Ascending aorta (tissue), 2 donors: ENCODE results near the gene ADAM19. TPM values are rescaled to one million over a fixed set of nuclear protein-coding genes. Genes with fewer than 3 reads are reported as not detected.
A peak's percentile ranks its signal among the peaks of the same experiment; 100 is the strongest.

Experiments used
- DNase-seq, 2 donors: peaks; one replicate each; pipeline ENCODE4 v3.0.0-alpha.2; 2019; ENCODE audit warnings: low spot score in 2 of 2
- H3K27ac ChIP-seq, 2 donors: fragments of 200-600 bp; sonication (generic); one replicate each; pipeline ENCODE4 v1.5.1; 2016 to 2017; ENCODE audit warnings: mild to moderate bottlenecking in 1 of 2
- H3K27me3 ChIP-seq: fragments of 200-600 bp; sonication (generic); one replicate; pipeline ENCODE4 v1.5.1; 2017
- H3K36me3 ChIP-seq, 2 donors: fragments of 200-600 bp; sonication (generic); one replicate each; pipeline ENCODE4 v1.5.1; 2016
- H3K4me1 ChIP-seq, 2 donors: fragments of 200-600 bp; sonication (generic); one replicate each; pipeline ENCODE4 v1.5.1; 2016 to 2017; ENCODE audit warnings: mild to moderate bottlenecking in 1 of 2
- H3K4me3 ChIP-seq, 2 donors: fragments of 200-600 bp; sonication (generic); one replicate each; pipeline ENCODE4 v1.5.1; 2016 to 2017; ENCODE audit warnings: mild to moderate bottlenecking in 1 of 2
- H3K9me3 ChIP-seq, 2 donors: fragments of 200-600 bp; sonication (generic); one replicate each; pipeline ENCODE4 v1.5.1; 2016
- intact Hi-C: fragments of 100-400 bp; cut with DNase I; formaldehyde crosslinking; loops from one replicate; pipeline ENCODE4 v1.15.1; 2023
- total RNA-seq: library from RNA; depleted of rRNA; stranded (reverse); fragments of >200 nt; gene quantifications from one replicate; pipeline ENCODE4 v1.1.0, GENCODE V29; 2016
- TF ChIP-seq, protein P1 (sequence below), 3 experiments: fragments of 200-600 bp in 2 of 3; fragments of 450-650 bp in 1 of 3; sonication (generic) in 2 of 3; IDR thresholded peaks; one replicate each; pipeline ENCODE4 v1.5.1; 2016 to 2019; ENCODE audit warnings: antibody characterized with exemption in 3 of 3, mild to moderate bottlenecking in 1 of 3, moderate library complexity in 1 of 3

ADAM19 gene
- total RNA-seq, 1 donor from 2014 or later: 11.7 TPM

DNA sequence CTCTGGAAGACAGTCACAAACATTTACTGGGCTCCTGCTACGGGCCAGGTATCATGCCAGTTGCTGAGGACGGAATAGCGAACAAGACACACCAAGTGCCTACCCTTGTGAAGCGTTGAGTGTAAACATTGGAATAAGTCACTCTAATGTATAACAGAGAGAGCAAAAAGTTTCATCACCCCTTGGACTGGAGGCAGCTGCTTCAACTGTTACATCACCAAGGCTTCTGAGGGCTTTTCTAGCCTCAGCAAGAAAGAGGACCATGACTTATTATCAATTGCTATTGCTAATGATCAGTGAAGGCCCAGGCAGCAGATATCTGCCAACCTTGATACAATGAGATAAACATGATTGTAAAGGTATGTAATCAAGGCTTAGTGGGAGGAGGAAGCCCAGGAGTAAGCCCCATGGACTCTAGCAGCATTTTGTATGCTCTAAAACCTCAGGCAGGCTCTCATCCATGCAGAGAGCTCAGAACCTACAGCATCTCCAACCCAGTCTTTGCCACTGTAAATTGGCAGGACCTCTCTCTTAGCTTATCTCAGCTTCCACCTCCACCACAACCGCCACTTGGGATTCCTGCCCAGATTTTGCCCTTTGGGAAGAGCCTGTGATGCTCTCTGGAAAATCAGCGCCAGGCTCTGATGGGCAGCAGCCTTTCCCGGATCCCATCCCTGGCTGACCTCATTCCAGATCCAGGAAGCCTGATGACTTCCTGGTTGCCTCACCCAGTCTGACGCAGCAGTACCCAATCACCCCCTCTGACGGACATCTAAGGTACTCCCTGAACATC is 54.5 kb downstream of the ADAM19 start:
- intact Hi-C loops: no loop called here
- Histone ChIP-seq H3K36me3 (peaks cover 3 to 12% of the 10 kb centered on the region in 2 donors), H3K9me3 (no peaks in the 10 kb centered on the region), H3K4me3 (no peak overlapping the region), H3K27ac (peak overlapping the region in 1 of 2 donors; percentile 8), H3K4me1 (peaks cover 7 to 8% of the 10 kb centered on the region in 2 donors), H3K27me3 (no peaks in the 10 kb centered on the region)
- peak in 1 of 2 donors; percentile 74 for DNase-seq
- TF ChIP-seq, protein P1, sequence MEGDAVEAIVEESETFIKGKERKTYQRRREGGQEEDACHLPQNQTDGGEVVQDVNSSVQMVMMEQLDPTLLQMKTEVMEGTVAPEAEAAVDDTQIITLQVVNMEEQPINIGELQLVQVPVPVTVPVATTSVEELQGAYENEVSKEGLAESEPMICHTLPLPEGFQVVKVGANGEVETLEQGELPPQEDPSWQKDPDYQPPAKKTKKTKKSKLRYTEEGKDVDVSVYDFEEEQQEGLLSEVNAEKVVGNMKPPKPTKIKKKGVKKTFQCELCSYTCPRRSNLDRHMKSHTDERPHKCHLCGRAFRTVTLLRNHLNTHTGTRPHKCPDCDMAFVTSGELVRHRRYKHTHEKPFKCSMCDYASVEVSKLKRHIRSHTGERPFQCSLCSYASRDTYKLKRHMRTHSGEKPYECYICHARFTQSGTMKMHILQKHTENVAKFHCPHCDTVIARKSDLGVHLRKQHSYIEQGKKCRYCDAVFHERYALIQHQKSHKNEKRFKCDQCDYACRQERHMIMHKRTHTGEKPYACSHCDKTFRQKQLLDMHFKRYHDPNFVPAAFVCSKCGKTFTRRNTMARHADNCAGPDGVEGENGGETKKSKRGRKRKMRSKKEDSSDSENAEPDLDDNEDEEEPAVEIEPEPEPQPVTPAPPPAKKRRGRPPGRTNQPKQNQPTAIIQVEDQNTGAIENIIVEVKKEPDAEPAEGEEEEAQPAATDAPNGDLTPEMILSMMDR (IDR thresholded peaks at IDR 0.05): no peak

DNA sequence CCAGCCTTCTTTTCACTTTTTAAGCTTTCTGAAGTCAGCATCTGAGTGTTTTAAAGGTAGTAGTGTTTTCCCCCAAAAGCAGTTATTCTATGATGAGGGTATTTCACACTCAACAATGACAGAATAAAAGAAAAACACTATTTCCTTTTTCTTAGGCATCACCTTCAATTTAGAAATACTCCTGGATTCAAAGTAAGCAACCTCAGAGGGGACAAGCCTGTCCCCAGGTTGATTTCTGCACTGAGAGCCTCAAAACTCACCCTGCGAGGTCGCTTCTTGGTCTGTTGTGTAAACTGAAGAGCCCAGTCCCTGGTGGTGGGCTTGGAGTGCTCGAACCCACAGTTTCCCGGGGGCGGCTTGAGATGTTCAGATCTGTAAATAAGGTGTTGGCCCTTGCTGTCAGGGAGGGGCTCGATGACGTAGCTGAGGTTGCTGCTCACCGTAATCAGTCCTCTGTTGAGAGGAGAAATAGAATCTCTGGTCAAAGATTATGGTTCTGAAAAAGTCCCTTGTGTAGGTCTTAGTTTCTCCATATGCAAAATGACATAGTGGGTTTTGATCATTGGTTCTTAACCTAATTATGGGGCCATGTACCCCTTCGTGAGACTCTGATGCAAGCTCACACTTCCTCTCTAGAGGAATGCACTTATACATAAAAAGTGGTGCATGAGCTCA is 55.9 kb downstream of the ADAM19 start:
- H3K4me1 ChIP-seq: peaks cover 10 to 12% of the 10 kb centered on the region in 2 donors
- no peak overlapping the region for H3K27ac ChIP-seq
- H3K27me3 ChIP-seq: no peaks in the 10 kb centered on the region
- TF ChIP-seq, protein P1 (IDR thresholded peaks at IDR 0.05): no peak
- DNase-seq: no peak
- H3K36me3 ChIP-seq: peaks cover 3 to 12% of the 10 kb centered on the region in 2 donors
- no peak overlapping the region for H3K4me3 ChIP-seq
- H3K9me3 ChIP-seq: no peaks in the 10 kb centered on the region
- intact Hi-C loops: no loop called here

DNA sequence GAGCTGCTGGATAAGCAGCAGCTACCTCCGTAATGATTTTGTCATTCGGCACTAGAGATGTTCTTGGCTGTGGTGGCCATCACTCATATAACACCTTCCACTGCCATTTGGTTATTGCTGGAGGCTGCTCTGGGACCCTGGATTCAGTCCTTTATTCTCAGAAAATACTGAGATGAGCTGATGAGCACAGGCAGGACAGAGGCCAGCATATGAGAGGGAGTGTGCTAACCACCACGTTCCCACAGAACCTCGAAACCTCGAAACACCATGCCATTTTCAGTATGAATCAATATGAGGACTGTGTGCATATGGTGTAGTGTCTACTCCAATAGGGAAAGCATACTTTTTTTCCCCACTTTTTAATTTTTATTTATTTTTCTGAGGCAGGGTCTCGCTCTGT is 56.6 kb downstream of the ADAM19 start:
- intact Hi-C loops: no loop called here

DNA sequence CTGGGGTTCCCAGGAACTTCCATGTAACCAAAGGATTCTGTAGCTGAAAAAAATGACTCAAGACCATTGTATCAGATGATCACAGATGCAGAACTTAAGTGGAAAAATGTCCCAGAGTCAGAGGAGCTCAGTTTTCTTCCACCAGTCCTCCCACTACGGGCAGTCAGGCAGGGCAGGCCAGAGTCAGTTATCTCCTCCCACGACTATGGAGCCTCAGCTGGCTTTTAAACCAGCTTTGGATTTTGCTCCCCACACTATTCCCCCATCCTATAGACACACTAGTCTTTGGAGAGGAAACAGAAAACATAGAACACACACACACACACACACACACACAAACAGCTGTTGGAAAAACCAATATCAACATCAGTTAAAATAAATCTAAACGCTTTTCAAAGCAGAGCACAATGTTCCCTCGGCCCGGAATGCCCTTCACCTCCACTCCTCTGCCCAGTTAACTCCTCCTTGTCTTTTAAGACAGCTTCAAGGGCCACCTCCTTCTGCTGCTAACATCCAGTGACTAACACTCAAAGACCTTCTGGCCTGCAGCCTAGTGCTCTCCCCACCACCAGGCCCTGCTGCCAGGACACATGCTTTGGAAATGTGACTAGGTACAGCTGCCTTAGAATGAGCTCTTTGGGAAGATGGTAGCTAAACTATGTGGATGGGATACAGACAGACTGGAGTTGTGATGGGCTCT is 58.8 kb downstream of the ADAM19 start:
- TF ChIP-seq, protein P1 (IDR thresholded peaks at IDR 0.05): no peak
- no peaks in the 10 kb centered on the region for H3K9me3 ChIP-seq
- intact Hi-C loops: no loop called here
- peak overlapping the region; percentile 62 to 82 for H3K27ac ChIP-seq
- no peak overlapping the region for H3K4me3 ChIP-seq
- no peaks in the 10 kb centered on the region for H3K27me3 ChIP-seq
- peak; percentile 29 to 79 for DNase-seq
- H3K36me3 ChIP-seq: peaks cover 3 to 9% of the 10 kb centered on the region in 2 donors
- peaks cover 10 to 25% of the 10 kb centered on the region in 2 donors for H3K4me1 ChIP-seq

More for the DNA sequence above, 56.6 kb downstream of the ADAM19 start:
- Histone ChIP-seq H3K27ac (no peak overlapping the region), H3K36me3 (peaks cover 3 to 12% of the 10 kb centered on the region in 2 donors), H3K4me3 (no peak overlapping the region), H3K9me3 (no peaks in the 10 kb centered on the region), H3K27me3 (no peaks in the 10 kb centered on the region), H3K4me1 (peaks cover 10 to 12% of the 10 kb centered on the region in 2 donors)
- TF ChIP-seq, protein P1 (IDR thresholded peaks at IDR 0.05): no peak
- DNase-seq: no peak

DNA sequence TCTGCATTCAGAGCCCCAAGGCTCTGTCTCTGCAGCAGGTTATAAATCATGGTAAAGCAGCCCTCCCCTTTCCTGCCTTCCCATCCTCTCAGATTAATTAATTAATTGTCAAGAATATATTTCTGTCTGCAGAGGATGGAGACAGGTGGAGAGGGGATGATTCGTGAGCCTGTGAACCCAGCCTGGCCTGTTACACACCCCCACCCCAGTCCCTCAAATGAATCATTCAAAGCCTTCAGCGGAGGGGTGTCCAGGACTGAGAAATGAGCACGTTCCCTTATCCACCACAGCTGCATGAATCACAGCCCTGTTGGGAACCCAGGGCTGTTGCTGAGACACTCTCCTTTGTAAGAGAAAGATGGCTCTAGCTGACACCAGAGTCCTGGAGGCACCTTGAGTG is 59.6 kb downstream of the ADAM19 start:
- peaks cover 14 to 30% of the 10 kb centered on the region in 2 donors for H3K4me1 ChIP-seq
- intact Hi-C loops: no loop called here
- no peaks in the 10 kb centered on the region for H3K9me3 ChIP-seq
- H3K27me3 ChIP-seq: no peaks in the 10 kb centered on the region
- DNase-seq: no peak
- H3K27ac ChIP-seq: peak overlapping the region; percentile 62 to 82
- TF ChIP-seq, protein P1 (IDR thresholded peaks at IDR 0.05): no peak
- peaks cover 3 to 9% of the 10 kb centered on the region in 2 donors for H3K36me3 ChIP-seq
- H3K4me3 ChIP-seq: no peak overlapping the region
